GM18505 (cell line): ENCODE data around the gene DLGAP5.

Source experiments
- ATAC-seq: cut with Tn5 transposase; IDR thresholded peaks from one replicate; pipeline ENCODE4 v1.9.1; 2021; ENCODE audit not compliant: unreplicated experiment
- POLR2A ChIP-seq: IDR thresholded peaks from 4 replicates; pipeline ENCODE4 v1.6.1; 2011; ENCODE audit warnings: borderline replicate concordance; ENCODE audit not compliant: insufficient read depth, insufficient read length; ENCODE audit errors: extremely low read depth

DLGAP5 gene

GRCh38 chr14:55206175-55206693, 14.8 kb upstream of the DLGAP5 start:
- ATAC-seq = no peak
- TF ChIP-seq POLR2A = no peak

GRCh38 chr14:55201219-55202101, 10.1 kb upstream of the DLGAP5 start:
- no peak for ATAC-seq
- no peak for TF ChIP-seq POLR2A

- TF ChIP-seq POLR2A = no peak
- ATAC-seq = no peak
Observed at GRCh38 chr14:55200651-55201050, 9.3 kb upstream of the DLGAP5 start.

- TF ChIP-seq POLR2A = no peak
- ATAC-seq = no peak
Observed at GRCh38 chr14:55198749-55199148, 7.4 kb upstream of the DLGAP5 start.

- ATAC-seq = no peak
- TF ChIP-seq POLR2A = no peak
Observed at GRCh38 chr14:55194656-55195355, 3.4 kb upstream of the DLGAP5 start.

GRCh38 chr14:55192054-55192621, 753 bp upstream of the DLGAP5 start:
- ATAC-seq = no peak
- TF ChIP-seq POLR2A = no peak

GRCh38 chr14:55190906-55191202, 531 bp downstream of the DLGAP5 start:
- no peak for TF ChIP-seq POLR2A
- no peak for ATAC-seq

- TF ChIP-seq POLR2A = no peak
- ATAC-seq = no peak
Observed at GRCh38 chr14:55188686-55189295, 2.6 kb downstream of the DLGAP5 start.

GRCh38 chr14:55180434-55180833, 11.0 kb downstream of the DLGAP5 start:
- no peak for TF ChIP-seq POLR2A
- ATAC-seq = peak; percentile 91

GRCh38 chr14:55180006-55180405, 11.4 kb downstream of the DLGAP5 start:
- no peak for TF ChIP-seq POLR2A
- no peak for ATAC-seq

GRCh38 chr14:55170526-55170925, 20.9 kb downstream of the DLGAP5 start:
- TF ChIP-seq POLR2A = no peak
- ATAC-seq = no peak

GRCh38 chr14:55160989-55161388, 30.4 kb downstream of the DLGAP5 start:
- TF ChIP-seq POLR2A = no peak
- no peak for ATAC-seq

GRCh38 chr14:55158412-55158811, 33.0 kb downstream of the DLGAP5 start:
- no peak for TF ChIP-seq POLR2A
- no peak for ATAC-seq
